SK-N-MC (cell line): ENCODE data around the gene ALG3.

Experiments used
- DNase-seq: peaks from one replicate; pipeline ENCODE4 v3.0.0-alpha.2; 2011; ENCODE audit warnings: low read depth, low spot score
- H3K27ac ChIP-seq: fragments of 200-600 bp; sonication (generic); 2 replicates; pipeline ENCODE4 v1.5.1; 2016; ENCODE audit warnings: mixed run types
- H3K36me3 ChIP-seq: fragments of 200-600 bp; sonication (generic); 2 replicates; pipeline ENCODE4 v1.6.1; 2017; ENCODE audit warnings: antibody characterized with exemption, low read length, mixed read lengths; ENCODE audit not compliant: insufficient read depth
- H3K4me3 ChIP-seq: fragments of 200-600 bp; sonication (generic); 2 replicates; pipeline ENCODE4 v1.5.1; 2016
- H3K9ac ChIP-seq: fragments of 200-600 bp; sonication (generic); 2 replicates; pipeline ENCODE4 v1.8.0; 2017; ENCODE audit warnings: mixed run types, mixed read lengths; ENCODE audit not compliant: insufficient read length
- H3K9me3 ChIP-seq: fragments of 200-600 bp; sonication (generic); 2 replicates; pipeline ENCODE4 v1.6.1; 2017; ENCODE audit warnings: low read depth, mild to moderate bottlenecking, antibody characterized with exemption, low read length, moderate library complexity, mixed read lengths
- EZH2 ChIP-seq: fragments of 200-600 bp; sonication (generic); IDR thresholded peaks from one replicate; pipeline ENCODE4 v1.6.1; 2017; ENCODE audit warnings: antibody characterized with exemption
- FOXP2 ChIP-seq: optimal IDR thresholded peaks from 2 replicates; pipeline ENCODE3; 2011; ENCODE audit warnings: mild to moderate bottlenecking, moderate library complexity; ENCODE audit not compliant: insufficient read depth; ENCODE audit errors: extremely low read length, control extremely low read depth
- POLR2AphosphoS5 ChIP-seq: IDR thresholded peaks from 2 replicates; pipeline ENCODE4 v1.6.1; 2012; ENCODE audit warnings: mild to moderate bottlenecking, low read depth, low read length, borderline replicate concordance

Gene ALG3

DNA sequence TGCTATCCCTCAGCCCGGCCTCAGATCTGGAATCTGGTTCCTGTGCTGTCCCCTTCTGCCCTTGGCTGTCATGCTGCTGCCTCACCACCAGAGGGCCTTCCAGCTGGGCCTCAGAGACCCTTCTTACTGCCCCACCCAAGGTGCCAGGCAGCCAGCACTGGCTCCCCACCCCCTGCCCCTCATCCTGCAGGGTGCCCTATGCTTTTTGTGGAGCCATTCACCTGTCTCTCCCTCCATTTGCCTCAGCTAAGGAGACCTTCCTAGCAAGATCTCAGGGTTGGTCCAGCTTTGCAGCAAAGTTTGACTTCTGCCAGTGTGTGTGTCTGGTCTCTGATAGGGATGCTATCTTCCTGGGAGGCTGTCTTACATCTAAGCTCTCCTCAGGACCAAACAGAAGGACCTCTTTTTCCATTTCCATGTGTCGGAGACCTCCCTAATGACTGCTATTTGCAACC, 21.3 kb downstream of the ALG3 start:
- TF ChIP-seq POLR2AphosphoS5: no peak
- no peak for TF ChIP-seq FOXP2
- no peak for TF ChIP-seq EZH2
- H3K36me3 ChIP-seq: no peaks in the 10 kb centered on the region
- no peaks in the 10 kb centered on the region for H3K9me3 ChIP-seq
- DNase-seq: no peak
- H3K9ac ChIP-seq: no peak overlapping the region
- no peak overlapping the region for H3K27ac ChIP-seq
- no peak overlapping the region for H3K4me3 ChIP-seq

DNA sequence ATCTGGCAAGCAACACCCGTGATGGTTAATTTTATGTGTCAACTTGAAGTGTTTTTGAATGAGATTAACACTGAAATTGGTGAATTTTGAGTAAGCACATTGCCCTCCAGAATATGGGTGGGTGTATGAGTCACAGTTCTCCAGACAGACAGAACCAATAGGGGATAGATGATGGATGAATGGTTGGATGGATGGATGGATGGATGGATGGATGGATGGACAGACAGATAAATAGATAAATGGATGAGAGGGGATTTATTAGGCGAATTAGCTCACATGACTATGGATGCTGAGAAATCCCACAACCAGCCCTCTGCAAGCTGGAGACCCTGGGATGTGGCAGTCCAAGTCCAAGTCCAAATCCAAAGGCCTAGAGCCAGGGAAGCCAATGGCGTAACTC, 24.8 kb downstream of the ALG3 start:
- Histone ChIP-seq H3K4me3 (no peak overlapping the region), H3K9ac (no peak overlapping the region), H3K36me3 (no peaks in the 10 kb centered on the region), H3K9me3 (no peaks in the 10 kb centered on the region), H3K27ac (no peak overlapping the region)
- no peak for DNase-seq
- TF ChIP-seq FOXP2 (no peak), EZH2 (no peak), POLR2AphosphoS5 (no peak)

DNA sequence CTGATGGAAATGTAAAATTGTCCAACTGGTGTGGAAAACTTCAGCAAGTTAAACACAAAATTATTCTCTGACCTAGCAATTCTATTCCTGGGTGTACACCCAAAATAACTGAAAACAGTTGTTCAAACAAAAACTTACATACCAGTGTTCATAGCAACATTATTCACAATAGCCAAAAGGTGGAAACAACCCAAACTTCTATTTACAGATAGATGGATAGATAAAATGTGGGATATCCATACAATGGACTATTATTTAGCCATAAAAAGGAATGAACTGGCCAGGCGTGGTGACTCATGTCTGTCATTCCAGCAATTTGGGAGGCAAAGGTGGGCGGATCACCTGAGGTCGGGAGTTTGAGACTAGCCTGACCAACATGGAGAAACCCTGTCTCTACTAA, 26.2 kb downstream of the ALG3 start:
- Histone ChIP-seq H3K27ac (no peak overlapping the region), H3K9me3 (no peaks in the 10 kb centered on the region), H3K4me3 (no peak overlapping the region), H3K36me3 (no peaks in the 10 kb centered on the region), H3K9ac (no peak overlapping the region)
- no peak for TF ChIP-seq POLR2AphosphoS5
- TF ChIP-seq EZH2: no peak
- TF ChIP-seq FOXP2: no peak
- DNase-seq: no peak

DNA sequence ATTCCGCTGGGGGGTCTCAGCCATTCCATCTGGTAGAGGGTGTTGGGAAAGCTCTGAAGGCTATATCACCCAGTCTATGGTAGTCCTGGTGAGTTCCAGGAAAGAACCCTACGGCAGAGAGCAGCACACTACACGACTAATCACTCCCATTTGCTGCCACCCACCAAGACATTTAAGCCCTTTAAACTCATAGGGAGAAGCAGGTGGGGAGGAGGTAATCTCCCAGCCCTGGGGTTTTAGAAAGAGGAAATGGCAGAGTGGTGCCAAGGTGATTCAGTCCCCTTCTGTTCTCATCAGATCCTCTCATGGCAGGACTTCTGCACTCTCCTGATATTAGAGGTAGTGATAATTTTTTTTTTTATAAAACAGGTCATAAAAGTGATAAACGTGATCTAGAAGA, 29.9 kb downstream of the ALG3 start:
- Histone ChIP-seq H3K36me3 (no peaks in the 10 kb centered on the region), H3K9ac (no peak overlapping the region), H3K9me3 (peaks cover 3% of the 10 kb centered on the region; the same call in 1 of the 2 replicates), H3K27ac (no peak overlapping the region), H3K4me3 (no peak overlapping the region)
- TF ChIP-seq FOXP2 (no peak), POLR2AphosphoS5 (no peak), EZH2 (no peak)
- no peak for DNase-seq

DNA sequence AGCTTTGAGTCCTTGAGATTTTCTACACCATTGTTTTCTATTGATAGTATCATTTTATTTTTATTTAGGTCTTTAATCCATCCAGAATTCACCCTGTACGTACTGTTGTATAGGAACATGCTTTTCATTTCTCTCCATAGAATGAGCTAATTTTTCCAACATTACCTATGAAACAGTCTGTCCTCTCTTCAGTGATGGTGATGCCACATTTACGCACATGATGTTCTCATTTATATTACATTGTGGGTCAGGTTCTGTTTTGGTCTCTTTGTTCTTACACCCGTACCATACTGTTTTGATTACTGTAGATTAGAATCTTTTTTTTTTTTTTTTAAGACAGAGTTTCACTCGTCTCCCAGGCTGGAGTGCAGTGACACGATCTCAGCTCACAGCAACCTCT, 37.0 kb downstream of the ALG3 start:
- no peak for TF ChIP-seq POLR2AphosphoS5
- no peak for TF ChIP-seq FOXP2
- TF ChIP-seq EZH2: no peak
- peaks cover 3% of the 10 kb centered on the region; the same call in 1 of the 2 replicates for H3K9me3 ChIP-seq
- H3K36me3 ChIP-seq: no peaks in the 10 kb centered on the region
- no peak overlapping the region for H3K4me3 ChIP-seq
- H3K9ac ChIP-seq: no peak overlapping the region
- DNase-seq: no peak
- H3K27ac ChIP-seq: no peak overlapping the region

DNA sequence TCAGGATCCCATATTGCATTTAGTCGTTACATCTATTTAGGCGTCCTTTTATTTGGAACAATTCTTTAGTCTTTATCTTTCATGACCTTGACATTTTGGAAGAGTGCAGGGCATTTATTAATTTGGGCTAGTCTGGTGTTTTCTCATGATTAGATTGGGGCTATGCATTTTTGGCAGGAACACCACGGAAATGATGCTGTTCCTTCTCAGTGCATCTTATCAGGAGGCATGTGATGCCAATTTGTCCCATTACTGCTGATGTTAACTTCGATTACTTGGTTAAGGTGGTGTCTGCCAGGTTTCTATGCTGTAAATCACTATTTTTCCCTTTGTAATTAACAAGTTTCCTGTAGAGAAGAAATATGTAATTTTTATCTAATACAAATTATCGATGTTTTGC, 37.5 kb downstream of the ALG3 start:
- no peak overlapping the region for H3K27ac ChIP-seq
- TF ChIP-seq POLR2AphosphoS5: no peak
- TF ChIP-seq FOXP2: no peak
- no peak for TF ChIP-seq EZH2
- no peaks in the 10 kb centered on the region for H3K36me3 ChIP-seq
- peaks cover 3% of the 10 kb centered on the region; the same call in 1 of the 2 replicates for H3K9me3 ChIP-seq
- no peak overlapping the region for H3K4me3 ChIP-seq
- no peak for DNase-seq
- H3K9ac ChIP-seq: no peak overlapping the region

DNA sequence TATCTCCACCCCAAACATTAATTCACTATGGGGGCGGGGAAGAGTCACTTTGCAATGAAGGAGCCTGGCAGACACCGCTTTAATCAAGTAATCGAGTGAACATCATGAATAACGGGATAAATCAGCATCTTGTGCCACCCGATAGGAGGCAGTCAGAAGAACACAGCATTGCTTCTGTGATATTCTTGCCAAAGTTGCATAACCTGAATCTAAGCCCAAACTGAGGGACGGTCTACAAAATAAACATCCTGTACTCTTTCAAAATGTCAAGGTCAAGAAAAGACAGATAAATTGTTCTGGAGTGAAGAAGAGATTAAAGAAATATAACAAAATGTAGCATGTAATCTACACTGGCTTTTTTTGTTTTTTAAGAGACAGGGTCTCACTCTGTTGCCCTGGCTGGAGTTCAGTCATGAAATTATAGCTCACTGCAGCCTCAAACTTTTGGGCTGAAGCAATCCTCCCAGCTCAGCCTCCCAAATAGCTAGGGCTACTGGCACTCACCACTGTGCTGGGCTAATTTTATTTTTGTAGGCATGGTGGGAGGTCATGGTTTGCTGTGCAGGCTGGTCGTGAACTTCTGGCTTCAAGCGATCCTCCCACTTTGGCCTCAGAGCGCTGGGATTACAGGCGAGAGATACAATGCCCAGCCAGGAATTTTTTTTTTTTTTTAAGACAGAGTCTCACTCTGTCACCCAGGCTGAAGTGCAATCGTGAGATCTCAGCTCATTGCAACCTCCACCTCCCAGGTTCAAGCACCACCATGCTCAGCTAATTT, 39.4 kb downstream of the ALG3 start:
- H3K4me3 ChIP-seq: no peak overlapping the region
- H3K9ac ChIP-seq: no peak overlapping the region
- TF ChIP-seq POLR2AphosphoS5 (no peak), FOXP2 (no peak), EZH2 (no peak)
- H3K9me3 ChIP-seq: no peaks in the 10 kb centered on the region
- H3K27ac ChIP-seq: no peak overlapping the region
- no peaks in the 10 kb centered on the region for H3K36me3 ChIP-seq
- DNase-seq: no peak

DNA sequence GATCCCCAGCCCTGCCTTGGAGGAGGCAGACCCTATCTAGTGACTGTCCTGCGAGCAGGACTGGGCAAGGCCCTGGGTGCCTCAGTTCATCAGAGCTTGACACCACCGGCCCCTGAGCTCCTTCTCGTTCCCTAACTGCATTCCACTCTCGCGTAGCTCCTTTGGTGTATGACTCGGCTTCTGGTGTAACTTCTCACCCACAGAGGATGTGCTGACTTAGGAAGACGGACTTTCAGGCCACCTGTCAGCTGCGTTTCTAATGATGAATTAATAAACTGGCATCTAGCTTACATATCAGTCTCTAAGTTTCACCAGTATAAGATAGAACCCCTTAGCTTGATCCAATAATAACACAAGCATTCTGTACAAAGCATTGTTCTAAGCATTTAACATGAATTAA, 45.2 kb downstream of the ALG3 start:
- no peak for TF ChIP-seq EZH2
- TF ChIP-seq POLR2AphosphoS5: no peak
- no peak for TF ChIP-seq FOXP2
- H3K9me3 ChIP-seq: no peaks in the 10 kb centered on the region
- no peak overlapping the region for H3K9ac ChIP-seq
- no peak overlapping the region for H3K27ac ChIP-seq
- H3K36me3 ChIP-seq: no peaks in the 10 kb centered on the region
- no peak for DNase-seq
- H3K4me3 ChIP-seq: no peak overlapping the region
